Spleen (tissue), 7 donors: ENCODE results near the gene P2RX6.

Experiments
- CTCF ChIP-seq, 11 experiments: fragments of 200-600 bp in 7 of 11; fragments of 450-650 bp in 4 of 11; sonication (generic) in 4 of 11; IDR thresholded peaks in 8 of 11; conservative IDR thresholded peaks in 3 of 11; 1 replicate in 7 of 11; 2 replicates in 4 of 11; pipeline versions ENCODE4 v1.4.0 to v1.8.0; 2016 to 2021; ENCODE audit warnings: antibody characterized with exemption in 11 of 11, inconsistent platforms in 4 of 11, mild to moderate bottlenecking in 1 of 11
- POLR2A ChIP-seq, 3 donors: fragments of 450-650 bp; IDR thresholded peaks; one replicate each; pipeline ENCODE4 v1.5.1; 2017; ENCODE audit warnings: antibody characterized with exemption in 3 of 3, mild to moderate bottlenecking in 1 of 3
- POLR2AphosphoS5 ChIP-seq, 3 donors: sonication (generic); formaldehyde crosslinking; IDR thresholded peaks; one replicate each; pipeline ENCODE4 v1.5.1; 2017; ENCODE audit warnings: antibody characterized with exemption in 3 of 3
- donor health status: DM: no; HTN: no; CAD: no; lungs with moderate emphysema.
- donor health status: DM: no; HTN: no; CAD: no.
- donor health status: DM: no; HTN: no; CAD: no.

GRCh38 chr22:21018314-21018713, 3.3 kb downstream of the P2RX6 start:
- no peak for TF ChIP-seq CTCF (IDR thresholded peaks at IDR 0.05 in 8 of 11, conservative IDR thresholded peaks at IDR 0.05 in 3 of 11)
- TF ChIP-seq POLR2A (IDR thresholded peaks at IDR 0.05): no peak
- TF ChIP-seq POLR2AphosphoS5 (IDR thresholded peaks at IDR 0.05): no peak
